ENCODE results near the gene MKX.

GRCh38 chr10:27643301-27643700 lies 102.3 kb downstream of the MKX start:
- TF ChIP-seq YY1 (IDR thresholded peaks at IDR 0.05; ENCODE audit: insufficient read depth, insufficient read length): no peak
- no peak for TF ChIP-seq ZNF274 (IDR thresholded peaks at IDR 0.05; ENCODE audit: low read depth, low read length)
- no peak for TF ChIP-seq SUZ12 (IDR thresholded peaks at IDR 0.05; ENCODE audit: extremely low read depth, insufficient read depth, insufficient read length)

Data from NT2/D1 (cell line).